MM.1S (cell line): ENCODE results near the gene ELOVL6.
A peak's percentile ranks its signal among the peaks of the same experiment; 100 is the strongest.
"Not testable (repeated sequence)": the region's sequence is repeated elsewhere in the genome, so short reads cannot be mapped to it uniquely, and the experiment has no call there.

ENCODE experiments used
- DNase-seq: peaks from one replicate; pipeline ENCODE4 v3.0.0-alpha.2; 2015
- H2AFZ ChIP-seq: fragments of 300-600 bp; sonication (generic); 2 replicates; pipeline ENCODE4 v1.6.0; 2016; ENCODE audit warnings: antibody characterized with exemption, low read length
- H3F3A ChIP-seq: fragments of 300-600 bp; sonication (generic); 2 replicates; pipeline ENCODE4 v1.6.1; 2016; ENCODE audit warnings: mild to moderate bottlenecking, antibody characterized with exemption, low read length, moderate library complexity, mixed read lengths; ENCODE audit not compliant: insufficient read depth
- H3K27ac ChIP-seq: fragments of 300-600 bp; sonication (generic); 2 replicates; pipeline ENCODE4 v1.5.1; 2016; ENCODE audit warnings: mild to moderate bottlenecking, low read length
- H3K27me3 ChIP-seq: fragments of 300-600 bp; sonication (generic); replicated peaks from 2 replicates; pipeline ENCODE4 v1.6.0; 2016; ENCODE audit warnings: low read length; ENCODE audit not compliant: insufficient read depth
- H3K36me3 ChIP-seq: fragments of 300-600 bp; sonication (generic); replicated peaks from 2 replicates; pipeline ENCODE4 v1.6.1; 2016; ENCODE audit warnings: mild to moderate bottlenecking, low read length, mixed read lengths; ENCODE audit not compliant: insufficient read depth
- H3K4me1 ChIP-seq: fragments of 300-600 bp; sonication (generic); 2 replicates; pipeline ENCODE4 v1.6.1; 2016; ENCODE audit warnings: low read length, mixed read lengths
- H3K4me2 ChIP-seq: fragments of 300-600 bp; sonication (generic); 2 replicates; pipeline ENCODE4 v1.6.0; 2016; ENCODE audit warnings: low read depth, low read length
- H3K4me3 ChIP-seq: fragments of 300-600 bp; sonication (generic); 2 replicates; pipeline ENCODE4 v1.5.1; 2016; ENCODE audit warnings: low read length, mixed read lengths
- H3K79me2 ChIP-seq: fragments of 300-600 bp; sonication (generic); 2 replicates; pipeline ENCODE4 v1.6.1; 2016; ENCODE audit warnings: mixed run types, low read length, mixed read lengths
- H3K9ac ChIP-seq: fragments of 300-600 bp; sonication (generic); 2 replicates; pipeline ENCODE4 v1.6.1; 2016; ENCODE audit warnings: low read length, mixed read lengths
- H3K9me2 ChIP-seq: fragments of 300-600 bp; sonication (generic); replicated peaks from 2 replicates; pipeline ENCODE4 v1.6.1; 2016; ENCODE audit warnings: mild to moderate bottlenecking, low read length, mixed read lengths; ENCODE audit not compliant: insufficient read depth
- H3K9me3 ChIP-seq: fragments of 300-600 bp; sonication (generic); replicated peaks from 2 replicates; pipeline ENCODE4 v1.6.1; 2016; ENCODE audit warnings: mild to moderate bottlenecking, low read length, mixed read lengths; ENCODE audit not compliant: insufficient read depth
- H4K20me1 ChIP-seq: fragments of 300-600 bp; sonication (generic); 2 replicates; pipeline ENCODE4 v1.6.1; 2016; ENCODE audit warnings: mild to moderate bottlenecking, low read length, moderate library complexity, mixed read lengths; ENCODE audit not compliant: insufficient read depth
- EZH2 ChIP-seq: fragments of 300-600 bp; sonication (generic); optimal IDR thresholded peaks from 2 replicates; pipeline ENCODE3; 2017; ENCODE audit warnings: low read depth, mild to moderate bottlenecking, antibody characterized with exemption, low read length, mixed read lengths
- EZH2phosphoT487 ChIP-seq: fragments of 300-600 bp; sonication (generic); IDR thresholded peaks from 2 replicates; pipeline ENCODE4 v1.6.1; 2018; ENCODE audit warnings: antibody characterized with exemption, low read length
- TF ChIP-seq, protein P1 (sequence below): fragments of 300-600 bp; sonication (generic); IDR thresholded peaks from 2 replicates; pipeline ENCODE4 v1.5.1; 2016; ENCODE audit warnings: antibody characterized with exemption, low read length, mixed read lengths

ELOVL6 gene

GRCh38 chr4:110087070-110087708 is 111.2 kb downstream of the ELOVL6 start:
- Histone ChIP-seq H3K9ac (no peak overlapping the region), H3K9me3 (no peaks in the 10 kb centered on the region), H3K4me1 (peaks cover 19% of the 10 kb centered on the region; the same call in 1 of the 2 replicates), H3K4me3 (no peak overlapping the region), H3K4me2 (no peak overlapping the region), H3K79me2 (no peaks in the 10 kb centered on the region), H4K20me1 (no peaks in the 10 kb centered on the region), H3F3A (no peaks in the 10 kb centered on the region), H3K27ac (no peak overlapping the region), H2AFZ (no peak overlapping the region), H3K36me3 (no peaks in the 10 kb centered on the region), H3K9me2 (no peaks in the 10 kb centered on the region), H3K27me3 (no peaks in the 10 kb centered on the region)
- no peak for TF ChIP-seq EZH2
- no peak for DNase-seq

DNA sequence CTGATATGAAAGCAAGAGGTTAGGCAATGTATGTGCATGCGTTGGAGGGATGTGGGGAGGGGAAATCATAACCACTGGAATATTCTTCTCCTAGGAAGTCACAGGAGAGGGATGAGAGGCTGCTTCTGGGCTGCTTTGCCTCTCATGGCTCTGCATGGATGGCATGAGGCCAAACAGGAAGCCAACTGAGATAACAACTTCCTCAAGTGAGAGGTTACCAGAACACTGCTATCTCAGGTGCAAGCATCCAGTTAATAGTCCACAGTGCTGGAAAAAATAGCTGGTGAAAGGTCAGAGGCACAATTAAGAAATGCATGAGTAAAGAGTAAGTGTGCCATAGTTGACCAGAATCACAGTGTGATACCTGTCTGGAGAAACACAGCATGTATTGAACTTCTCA is 113.3 kb downstream of the ELOVL6 start:
- Histone ChIP-seq H3K36me3 (no peaks in the 10 kb centered on the region), H3K4me2 (no peak overlapping the region), H3K9ac (no peak overlapping the region), H3K4me1 (peaks cover 19% of the 10 kb centered on the region; the same call in 1 of the 2 replicates), H3K9me2 (no peaks in the 10 kb centered on the region), H3K79me2 (no peaks in the 10 kb centered on the region), H3K27ac (no peak overlapping the region), H4K20me1 (no peaks in the 10 kb centered on the region), H3K4me3 (no peak overlapping the region), H3K9me3 (no peaks in the 10 kb centered on the region), H3K27me3 (no peaks in the 10 kb centered on the region), H3F3A (no peaks in the 10 kb centered on the region), H2AFZ (no peak overlapping the region)
- peak; percentile 31 for DNase-seq
- TF ChIP-seq, protein P1, sequence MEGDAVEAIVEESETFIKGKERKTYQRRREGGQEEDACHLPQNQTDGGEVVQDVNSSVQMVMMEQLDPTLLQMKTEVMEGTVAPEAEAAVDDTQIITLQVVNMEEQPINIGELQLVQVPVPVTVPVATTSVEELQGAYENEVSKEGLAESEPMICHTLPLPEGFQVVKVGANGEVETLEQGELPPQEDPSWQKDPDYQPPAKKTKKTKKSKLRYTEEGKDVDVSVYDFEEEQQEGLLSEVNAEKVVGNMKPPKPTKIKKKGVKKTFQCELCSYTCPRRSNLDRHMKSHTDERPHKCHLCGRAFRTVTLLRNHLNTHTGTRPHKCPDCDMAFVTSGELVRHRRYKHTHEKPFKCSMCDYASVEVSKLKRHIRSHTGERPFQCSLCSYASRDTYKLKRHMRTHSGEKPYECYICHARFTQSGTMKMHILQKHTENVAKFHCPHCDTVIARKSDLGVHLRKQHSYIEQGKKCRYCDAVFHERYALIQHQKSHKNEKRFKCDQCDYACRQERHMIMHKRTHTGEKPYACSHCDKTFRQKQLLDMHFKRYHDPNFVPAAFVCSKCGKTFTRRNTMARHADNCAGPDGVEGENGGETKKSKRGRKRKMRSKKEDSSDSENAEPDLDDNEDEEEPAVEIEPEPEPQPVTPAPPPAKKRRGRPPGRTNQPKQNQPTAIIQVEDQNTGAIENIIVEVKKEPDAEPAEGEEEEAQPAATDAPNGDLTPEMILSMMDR = no peak
- TF ChIP-seq EZH2 (no peak), EZH2phosphoT487 (no peak)

- TF ChIP-seq EZH2 = no peak
- Histone ChIP-seq H3F3A (no peaks in the 10 kb centered on the region), H3K79me2 (no peaks in the 10 kb centered on the region), H3K36me3 (no peaks in the 10 kb centered on the region), H3K4me2 (no peak overlapping the region), H3K9ac (no peak overlapping the region), H3K9me2 (no peaks in the 10 kb centered on the region), H3K9me3 (no peaks in the 10 kb centered on the region), H2AFZ (no peak overlapping the region), H3K4me3 (no peak overlapping the region), H3K27me3 (no peaks in the 10 kb centered on the region), H3K4me1 (peaks cover 18% of the 10 kb centered on the region; the same call in 1 of the 2 replicates), H3K27ac (no peak overlapping the region), H4K20me1 (no peaks in the 10 kb centered on the region)
- no peak for DNase-seq
These were observed 114.3 kb downstream of the ELOVL6 start for GRCh38 chr4:110084154-110084553.

DNA sequence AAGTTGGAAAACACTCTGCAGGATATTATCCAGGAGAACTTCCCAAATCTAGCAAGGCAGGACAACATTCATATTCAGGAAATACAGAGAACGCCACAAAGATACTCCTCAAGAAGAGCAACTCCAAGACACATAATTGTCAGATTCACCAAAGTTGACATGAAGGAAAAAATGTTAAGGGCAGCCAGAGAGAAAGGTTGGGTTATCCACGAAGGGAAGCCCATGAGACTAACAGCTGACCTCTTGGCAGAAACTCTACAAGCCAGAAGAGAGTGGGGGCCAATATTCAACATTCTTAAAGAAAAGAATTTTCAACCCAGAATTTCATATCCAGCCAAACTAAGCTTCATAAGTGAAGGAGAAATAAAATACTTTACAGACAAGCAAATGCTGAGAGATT is 120.3 kb downstream of the ELOVL6 start:
- not testable (repeated sequence) for H3K36me3 ChIP-seq, H4K20me1 ChIP-seq, H2AFZ ChIP-seq, H3K27me3 ChIP-seq, H3K4me2 ChIP-seq, H3K27ac ChIP-seq, H3K9ac ChIP-seq, H3K9me3 ChIP-seq, H3K79me2 ChIP-seq, H3K4me3 ChIP-seq, DNase-seq, H3F3A ChIP-seq, H3K9me2 ChIP-seq
- peaks cover 11% of the 10 kb centered on the region; the same call in 1 of the 2 replicates for H3K4me1 ChIP-seq

- H3K79me2 ChIP-seq, H4K20me1 ChIP-seq, H3K9me2 ChIP-seq, H3K27me3 ChIP-seq, H3F3A ChIP-seq, H3K27ac ChIP-seq, H3K4me2 ChIP-seq, H3K9ac ChIP-seq, DNase-seq, H3K9me3 ChIP-seq, H2AFZ ChIP-seq, H3K4me3 ChIP-seq, H3K36me3 ChIP-seq: not testable (repeated sequence)
- peaks cover 11% of the 10 kb centered on the region; the same call in 1 of the 2 replicates for H3K4me1 ChIP-seq
These were observed 121.6 kb downstream of the ELOVL6 start for GRCh38 chr4:110076828-110077227.
